ENCODE results near the gene COL19A1.

DNA sequence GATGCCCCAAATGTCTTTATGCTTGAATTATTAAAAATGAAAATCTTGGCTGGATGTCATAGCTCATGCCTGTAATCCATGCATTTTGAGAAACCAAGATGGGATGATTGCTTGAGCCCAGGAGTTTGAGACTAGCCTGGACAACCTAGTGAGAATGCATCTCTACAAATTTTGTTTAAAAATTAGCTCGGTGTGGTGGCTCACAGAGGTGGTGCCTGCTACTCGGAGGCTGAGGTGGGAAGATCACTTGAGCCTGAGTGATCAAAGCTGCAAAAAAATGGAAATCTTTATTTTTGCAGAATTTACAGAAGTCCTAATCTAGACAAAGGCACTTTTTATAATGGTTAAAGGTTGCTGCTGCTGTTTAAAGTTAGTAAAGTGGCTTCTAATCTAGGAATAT, 20.0 kb upstream of the COL19A1 start:
- TF ChIP-seq, protein P1, sequence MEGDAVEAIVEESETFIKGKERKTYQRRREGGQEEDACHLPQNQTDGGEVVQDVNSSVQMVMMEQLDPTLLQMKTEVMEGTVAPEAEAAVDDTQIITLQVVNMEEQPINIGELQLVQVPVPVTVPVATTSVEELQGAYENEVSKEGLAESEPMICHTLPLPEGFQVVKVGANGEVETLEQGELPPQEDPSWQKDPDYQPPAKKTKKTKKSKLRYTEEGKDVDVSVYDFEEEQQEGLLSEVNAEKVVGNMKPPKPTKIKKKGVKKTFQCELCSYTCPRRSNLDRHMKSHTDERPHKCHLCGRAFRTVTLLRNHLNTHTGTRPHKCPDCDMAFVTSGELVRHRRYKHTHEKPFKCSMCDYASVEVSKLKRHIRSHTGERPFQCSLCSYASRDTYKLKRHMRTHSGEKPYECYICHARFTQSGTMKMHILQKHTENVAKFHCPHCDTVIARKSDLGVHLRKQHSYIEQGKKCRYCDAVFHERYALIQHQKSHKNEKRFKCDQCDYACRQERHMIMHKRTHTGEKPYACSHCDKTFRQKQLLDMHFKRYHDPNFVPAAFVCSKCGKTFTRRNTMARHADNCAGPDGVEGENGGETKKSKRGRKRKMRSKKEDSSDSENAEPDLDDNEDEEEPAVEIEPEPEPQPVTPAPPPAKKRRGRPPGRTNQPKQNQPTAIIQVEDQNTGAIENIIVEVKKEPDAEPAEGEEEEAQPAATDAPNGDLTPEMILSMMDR (IDR thresholded peaks at IDR 0.05; ENCODE audit: low read depth, low read length): no peak
- TF ChIP-seq EZH2phosphoT487 (IDR thresholded peaks at IDR 0.05; ENCODE audit: low read depth): no peak

All from OCI-LY3 (cell line).